ENCODE results near the gene PLCD3.

- TF ChIP-seq E2F4 (CRISPR knock-in tag; IDR thresholded peaks at IDR 0.05; ENCODE audit: borderline replicate concordance, low read depth) (no peak), CTCF (IDR thresholded peaks at IDR 0.05) (no peak), IRF2 (CRISPR knock-in tag; IDR thresholded peaks at IDR 0.05; ENCODE audit: borderline replicate concordance, low read depth) (no peak), FOXJ3 (CRISPR knock-in tag; IDR thresholded peaks at IDR 0.05; ENCODE audit: borderline replicate concordance) (no peak), SMAD3 (CRISPR knock-in tag; IDR thresholded peaks at IDR 0.05; ENCODE audit: borderline replicate concordance) (no peak), AFF4 (CRISPR knock-in tag; IDR thresholded peaks at IDR 0.05; ENCODE audit: borderline replicate concordance) (no peak), TEAD4 (CRISPR knock-in tag; IDR thresholded peaks at IDR 0.05) (no peak), CBFB (CRISPR knock-in tag; IDR thresholded peaks at IDR 0.05; ENCODE audit: low read depth) (no peak), RELA (CRISPR knock-in tag; IDR thresholded peaks at IDR 0.05; ENCODE audit: borderline replicate concordance) (no peak), CREB1 (CRISPR knock-in tag; IDR thresholded peaks at IDR 0.05) (no peak)
Measured at GRCh38 chr17:45104497-45104896, 27.8 kb downstream of the PLCD3 start.

All from WTC11 (cell line).